DMS79 treated with DMSO at 0.1 percent for 48 hours (cell line): ENCODE measurements around the gene EBF4.
A peak's percentile ranks its signal among the peaks of the same experiment; 100 is the strongest.
"Not testable (repeated sequence)": the region's sequence is repeated elsewhere in the genome, so short reads cannot be mapped to it uniquely, and the experiment has no call there.

Experiments
- DNase-seq: peaks from one replicate; lab custom pipeline; 2025; lab: John Stamatoyannopoulos, UW

Gene EBF4

DNA sequence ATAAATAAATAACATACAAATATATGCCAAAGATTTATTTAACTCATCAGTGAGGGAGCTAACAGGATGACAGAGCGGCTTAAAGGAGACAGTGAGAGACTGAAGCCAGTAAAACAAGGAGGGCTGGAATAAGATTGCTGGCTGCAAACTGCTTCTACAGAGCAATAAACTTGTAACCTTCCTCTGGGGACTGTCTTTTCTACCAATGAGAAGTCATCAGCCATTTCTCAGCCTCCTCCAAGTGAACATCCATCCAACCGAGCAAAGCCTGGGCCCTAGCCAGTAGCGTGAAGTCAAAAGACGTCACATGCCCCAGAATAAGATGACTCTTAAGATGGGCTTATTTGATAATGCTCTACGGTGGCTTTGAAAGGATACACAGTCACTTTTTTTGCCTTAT, 65.4 kb downstream of the EBF4 start:
- no peak for DNase-seq

- no peak for DNase-seq
Observed at GRCh38 chr20:2759143-2759542, 66.6 kb downstream of the EBF4 start.

DNA sequence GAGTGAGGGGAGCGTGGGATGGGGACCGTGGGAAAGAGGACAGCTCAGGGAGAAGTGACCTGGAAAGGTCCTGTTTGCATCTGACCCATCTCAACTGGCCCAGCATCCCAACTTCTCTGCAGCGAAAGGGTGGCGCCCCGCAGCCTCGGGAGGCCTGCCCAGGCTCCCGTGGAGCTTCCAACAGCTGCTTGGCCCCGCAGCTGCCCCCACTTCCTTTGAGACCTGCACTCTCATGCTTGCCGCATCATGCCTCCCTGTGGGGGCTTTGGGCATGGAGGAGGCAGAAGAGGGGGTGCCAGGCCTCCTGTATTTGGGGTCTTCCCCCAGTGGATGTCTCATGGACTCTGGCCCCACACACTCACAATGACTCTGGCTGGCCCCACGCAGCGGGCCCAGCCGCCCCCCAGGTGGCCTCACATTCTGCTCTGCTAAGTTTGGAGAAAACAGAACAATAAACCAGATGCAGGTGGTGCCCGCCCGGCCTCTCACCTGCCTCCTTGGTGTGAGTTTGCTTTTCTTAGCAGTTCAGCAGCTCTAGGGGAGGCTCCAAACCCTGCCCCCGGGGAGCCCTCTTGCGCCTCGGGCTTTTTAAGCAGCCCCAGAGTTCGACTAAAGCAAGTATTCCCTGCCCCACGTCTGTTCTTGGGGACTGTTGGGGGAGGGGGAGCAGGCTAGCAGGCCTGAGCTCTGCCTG, 67.2 kb downstream of the EBF4 start:
- DNase-seq = no peak

GRCh38 chr20:2760297-2760951, 67.8 kb downstream of the EBF4 start:
- no peak for DNase-seq

GRCh38 chr20:2760952-2761305, 68.3 kb downstream of the EBF4 start:
- DNase-seq = no peak

DNA sequence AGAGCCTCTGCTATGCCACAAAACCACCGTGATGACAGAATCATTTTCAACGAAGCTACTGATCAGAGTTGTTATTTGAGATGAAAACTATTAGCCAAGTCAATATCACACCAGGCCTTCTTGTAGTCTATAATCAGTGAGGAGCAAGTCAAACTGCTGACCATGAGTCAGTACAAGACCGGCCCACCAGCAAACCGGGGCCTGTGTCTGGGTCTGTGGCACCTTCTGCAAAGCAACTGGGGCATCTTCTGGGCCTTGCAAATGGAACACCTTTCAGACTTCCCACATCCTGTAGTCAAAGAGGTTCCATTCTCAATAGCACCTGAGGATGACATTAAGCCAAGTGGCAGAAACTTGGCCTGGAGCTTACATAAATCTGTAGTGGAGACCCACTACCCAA, 69.3 kb downstream of the EBF4 start:
- no peak for DNase-seq

DNA sequence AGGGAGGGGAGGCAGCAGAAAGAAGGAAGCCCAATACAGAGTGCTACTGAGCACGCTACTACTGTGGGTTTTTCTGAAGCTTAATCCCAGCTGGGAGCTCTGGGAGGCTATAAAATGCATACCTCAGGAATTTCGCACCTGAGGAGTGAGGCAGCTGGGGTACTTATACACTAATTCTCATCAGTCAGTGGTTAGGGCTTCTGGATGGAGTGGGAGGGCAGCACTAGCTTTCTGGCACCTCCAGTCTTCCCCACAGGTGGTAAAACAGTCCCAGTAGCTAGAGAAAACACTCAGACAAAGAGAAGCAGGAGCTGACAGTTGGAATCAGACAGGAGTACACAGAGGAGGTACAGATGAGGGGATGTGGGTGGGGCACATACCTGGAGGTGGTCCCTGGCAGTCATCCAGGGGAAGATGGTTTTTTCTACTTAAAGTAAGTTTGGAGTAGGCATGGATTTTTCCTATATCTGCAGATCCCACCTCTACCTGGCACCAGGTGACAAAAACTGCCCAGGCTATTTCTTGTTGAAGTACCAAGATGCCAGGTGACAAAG, 70.1 kb downstream of the EBF4 start:
- DNase-seq = no peak

DNA sequence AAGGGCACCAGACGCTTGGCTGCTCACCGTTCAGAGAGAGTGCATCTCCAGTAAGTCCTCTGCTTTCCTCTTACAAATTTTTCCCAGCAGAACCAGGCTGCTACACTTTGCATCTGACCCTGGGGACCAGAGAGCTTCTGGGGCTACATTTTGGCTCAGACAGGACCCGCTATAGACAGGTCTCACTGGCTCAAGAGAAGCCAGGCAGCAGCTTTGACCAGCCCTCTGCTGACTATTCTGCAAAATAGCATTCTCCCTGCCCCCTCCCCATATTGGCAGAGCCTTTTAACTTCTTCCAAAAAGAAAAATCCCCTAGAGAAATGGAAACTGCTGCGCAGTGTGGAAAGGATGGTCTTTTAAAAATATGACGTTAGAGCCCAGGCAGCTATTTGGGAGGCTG, 70.6 kb downstream of the EBF4 start:
- no peak for DNase-seq

DNA sequence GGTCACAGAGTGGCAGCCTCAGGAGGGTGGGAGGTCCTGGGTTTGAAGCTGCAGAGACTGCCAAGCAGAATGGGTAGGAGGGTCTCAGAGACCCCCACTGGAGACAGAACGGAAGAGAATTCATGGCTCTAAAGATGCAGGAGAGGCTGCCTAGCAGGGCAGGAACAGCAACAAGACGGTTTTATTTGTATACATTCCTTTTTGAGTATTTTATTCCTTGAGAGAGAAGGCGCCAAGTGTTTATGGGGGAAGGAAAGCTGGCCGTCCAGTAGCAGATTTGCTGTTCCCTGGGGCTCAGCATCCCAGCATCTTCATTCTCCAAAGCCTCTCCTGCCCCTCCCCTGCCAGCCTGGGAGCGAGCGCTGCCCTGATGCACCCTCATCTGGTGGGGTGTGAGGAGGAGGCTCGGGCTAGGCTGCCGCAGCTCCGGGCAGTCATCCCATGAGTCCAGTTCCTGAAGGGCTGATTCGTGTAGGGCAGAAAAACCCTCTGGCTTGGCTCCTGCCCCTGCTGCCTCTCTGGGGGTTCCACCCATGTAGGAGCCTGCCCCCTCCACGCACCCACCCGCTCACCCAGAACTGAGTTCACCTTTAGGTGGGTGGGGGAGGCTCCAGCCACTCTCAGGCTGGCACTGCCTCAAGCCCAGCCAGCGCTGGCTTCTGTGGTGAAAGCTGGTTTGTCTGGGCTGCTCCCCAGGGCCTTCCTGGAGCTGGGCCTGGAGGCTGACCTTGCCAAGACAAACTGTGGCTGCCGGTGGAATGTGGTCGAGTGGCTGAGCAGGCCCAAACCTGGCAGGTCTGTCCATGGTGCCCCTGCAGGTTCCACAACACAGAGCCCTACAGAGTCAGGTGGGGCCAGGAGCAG, 75.4 kb downstream of the EBF4 start:
- peak; percentile 56 for DNase-seq

DNA sequence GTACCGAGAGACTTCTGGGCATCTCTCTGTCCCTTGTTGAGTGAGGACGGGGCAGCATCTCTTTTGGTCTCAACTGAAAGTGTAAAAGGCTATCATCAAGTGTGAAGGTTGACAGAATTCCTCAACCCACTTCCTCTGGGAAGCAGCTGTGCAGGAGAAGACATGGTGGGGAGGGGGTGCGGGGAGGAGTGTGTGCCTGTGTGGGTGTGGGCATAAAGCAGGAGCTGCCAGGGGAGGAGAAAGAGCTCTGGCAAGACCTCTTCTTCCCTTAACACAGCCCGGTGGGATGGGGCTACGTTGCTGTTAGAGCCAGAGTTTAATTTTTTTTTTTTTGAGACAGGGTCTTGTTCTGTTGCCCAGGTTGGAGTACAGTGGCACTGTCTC, 76.0 kb downstream of the EBF4 start:
- DNase-seq = no peak

- not testable (repeated sequence) for DNase-seq
Observed at GRCh38 chr20:2770091-2770490, 77.5 kb downstream of the EBF4 start.

- DNase-seq = no peak
Observed at GRCh38 chr20:2771631-2772080, 79.1 kb downstream of the EBF4 start.

GRCh38 chr20:2773812-2774211, 81.2 kb downstream of the EBF4 start:
- no peak for DNase-seq

DNA sequence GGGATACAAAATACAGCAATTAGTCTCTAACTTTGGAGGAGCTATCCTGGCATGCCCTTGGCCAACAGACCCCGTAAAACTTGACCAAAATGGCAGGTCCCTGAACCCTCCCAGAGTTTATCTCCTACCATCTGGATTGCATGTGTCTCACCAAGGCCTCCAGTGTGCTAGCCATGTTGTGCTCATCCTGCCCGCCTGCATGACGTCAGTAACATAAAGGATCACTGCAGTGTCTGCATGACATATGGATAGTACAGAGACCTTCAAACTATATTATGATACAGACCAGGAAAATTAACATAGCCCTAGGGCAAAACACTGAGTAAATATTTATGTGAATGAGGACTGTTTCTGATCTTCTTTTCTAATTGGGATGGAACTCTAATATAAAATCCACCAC, 82.6 kb downstream of the EBF4 start:
- no peak for DNase-seq

DNA sequence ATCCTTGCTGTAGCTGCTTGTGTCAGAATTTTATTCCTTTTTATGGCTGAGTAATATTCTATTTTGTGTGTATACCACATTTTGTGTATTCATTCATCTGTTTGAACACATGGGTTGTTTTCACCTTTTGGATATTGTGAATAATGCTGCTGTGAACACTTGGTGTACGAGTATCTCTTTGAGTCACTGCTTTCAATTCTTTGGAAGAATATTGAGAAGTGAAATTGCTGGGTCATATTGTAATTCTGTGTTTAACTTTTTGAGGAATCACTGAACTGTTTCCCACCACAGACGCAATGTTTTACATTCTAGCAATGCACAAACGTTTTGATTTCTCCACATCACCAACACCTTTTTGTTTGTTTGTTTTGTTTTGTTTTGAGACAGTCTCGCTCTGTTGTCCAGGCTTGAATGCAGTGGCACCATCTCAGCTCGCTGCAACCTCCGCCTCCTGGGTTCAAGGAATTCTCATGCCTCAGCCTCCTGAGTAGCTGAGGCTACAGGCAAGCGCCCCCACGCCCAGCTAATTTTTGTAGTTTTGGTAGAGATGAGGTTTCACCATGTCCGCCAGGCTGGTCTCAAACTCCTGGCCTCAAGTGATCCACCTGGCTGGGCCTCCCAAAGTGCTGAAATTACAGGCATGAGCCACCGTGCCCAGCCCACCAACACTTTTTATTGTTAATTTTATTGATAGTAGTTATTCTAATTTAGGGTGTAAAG, 86.2 kb downstream of the EBF4 start:
- no peak for DNase-seq

DNA sequence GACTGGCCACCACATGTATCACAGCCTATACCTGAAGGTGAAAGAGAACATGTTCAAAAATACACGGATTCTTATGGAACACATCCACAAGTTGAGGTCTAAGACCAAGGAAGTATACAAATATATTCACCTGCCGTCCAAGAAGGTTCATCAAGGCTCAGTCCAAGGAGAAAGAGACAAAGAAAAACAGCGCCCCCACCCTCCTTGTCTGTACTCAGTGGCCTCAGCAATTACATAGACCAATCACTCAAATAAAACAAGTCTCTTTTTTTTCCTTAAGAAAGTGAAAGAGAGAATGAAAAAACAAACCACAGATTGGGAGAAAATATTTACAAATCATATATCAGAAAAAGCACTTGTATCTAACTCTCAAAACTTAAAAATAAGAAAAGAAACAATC, 88.4 kb downstream of the EBF4 start:
- no peak for DNase-seq

DNA sequence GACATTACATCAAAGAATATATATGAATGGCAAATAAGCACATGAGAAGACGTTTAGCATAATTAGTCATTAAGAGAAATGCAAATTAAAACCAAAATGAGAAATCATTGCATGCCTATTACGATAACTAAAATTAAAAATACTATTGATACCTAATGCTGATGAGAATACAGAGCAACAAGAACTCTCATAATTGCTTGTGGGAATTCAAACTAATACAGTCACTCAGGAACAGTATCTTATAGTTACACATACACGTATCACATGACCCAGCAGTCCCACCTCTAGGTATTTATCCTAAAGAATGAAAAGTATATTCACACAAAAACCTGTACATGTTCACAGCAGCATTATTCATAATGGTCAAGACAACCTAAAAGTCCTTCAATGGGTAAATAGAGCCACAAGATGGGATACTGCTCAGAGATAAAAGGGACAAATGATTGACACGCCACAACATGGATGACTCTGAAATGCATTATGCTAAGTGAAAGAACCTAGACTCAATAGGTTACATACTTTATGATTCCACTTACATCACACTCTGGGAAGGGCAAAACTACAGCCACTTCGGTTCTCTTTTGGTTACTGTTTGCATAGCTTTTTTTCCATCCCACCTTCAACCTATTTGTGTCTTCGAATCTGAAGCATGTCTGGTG, 91.5 kb downstream of the EBF4 start:
- no peak for DNase-seq

GRCh38 chr20:2793471-2793870, 100.9 kb downstream of the EBF4 start:
- no peak for DNase-seq

- DNase-seq = no peak
Observed at GRCh38 chr20:2794202-2794748, 101.7 kb downstream of the EBF4 start.

- DNase-seq = no peak
Observed at GRCh38 chr20:2794866-2795447, 102.4 kb downstream of the EBF4 start.

DNA sequence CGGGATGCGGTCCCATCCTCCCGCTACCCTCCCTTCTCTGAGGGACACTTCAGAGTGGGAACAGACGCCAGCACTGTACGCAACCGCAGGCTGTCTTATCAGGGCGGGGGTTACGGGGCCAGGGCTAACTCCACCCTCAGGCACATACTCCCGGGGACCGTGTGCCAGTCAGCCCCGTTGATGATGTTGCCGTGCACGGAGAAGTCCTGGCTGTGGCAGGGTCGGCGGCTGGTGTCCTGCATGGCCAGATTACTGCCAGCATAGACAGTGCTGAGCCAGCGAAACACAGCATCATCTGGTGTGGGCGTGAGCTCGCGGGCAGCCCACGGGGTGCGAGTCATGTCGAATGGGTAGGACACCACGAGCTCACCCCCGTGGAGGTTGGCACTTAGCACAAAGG, 102.9 kb downstream of the EBF4 start:
- no peak for DNase-seq
